A673 (cell line): ENCODE data around the gene NUDT14. TPM values are rescaled to one million over a fixed set of nuclear protein-coding genes. Genes with fewer than 3 reads are reported as not detected.

ENCODE experiments used
- BruUV-seq: library from RNA; stranded (reverse); fragments of 400-500 nt; replicated peaks from 2 replicates; lab custom pipeline; 2021; lab: Mats Ljungman, UMichigan
- CTCF ChIA-PET: fragments of 300-600 bp; sonication (Branson Sonifier 250); formaldehyde crosslinking; loops from one replicate; lab custom pipeline; 2022; ENCODE audit warnings: antibody characterized with exemption; lab: Charles Lee
- POLR2A ChIA-PET: fragments of 300-600 bp; sonication (Branson Sonifier 250); formaldehyde crosslinking; loops from one replicate; lab custom pipeline; 2022; ENCODE audit warnings: antibody characterized with exemption; ENCODE audit not compliant: low non-redundant PET; lab: Charles Lee
- DNase-seq: peaks from one replicate; pipeline ENCODE4 v3.0.0-alpha.2; 2015; ENCODE audit warnings: low spot score
- H3K27ac ChIP-seq: fragments of 200-600 bp; sonication (generic); 2 replicates; pipeline ENCODE4 v1.5.1; 2016; ENCODE audit warnings: mixed run types, low read depth, mild to moderate bottlenecking, mixed read lengths, antibody characterized with exemption, low read length; ENCODE audit not compliant: poor library complexity, severe bottlenecking
- H3K27me3 ChIP-seq: fragments of 200-600 bp; sonication (generic); replicated peaks from 2 replicates; pipeline ENCODE4 v1.6.1; 2017; ENCODE audit warnings: mixed run types, low read depth, mild to moderate bottlenecking, mixed read lengths, antibody characterized with exemption, low read length; ENCODE audit not compliant: insufficient read depth, poor library complexity
- H3K36me3 ChIP-seq: fragments of 200-600 bp; sonication (generic); 2 replicates; pipeline ENCODE4 v1.6.1; 2016; ENCODE audit warnings: mixed run types, mild to moderate bottlenecking, mixed read lengths, antibody characterized with exemption, low read length; ENCODE audit not compliant: insufficient read depth, poor library complexity, severe bottlenecking
- H3K4me1 ChIP-seq: fragments of 200-600 bp; sonication (generic); 2 replicates; pipeline ENCODE4 v1.6.1; 2017; ENCODE audit warnings: mixed run types, mild to moderate bottlenecking, mixed read lengths, antibody characterized with exemption, low read length; ENCODE audit not compliant: insufficient read depth, poor library complexity, severe bottlenecking
- H3K4me3 ChIP-seq: fragments of 200-600 bp; sonication (generic); 2 replicates; pipeline ENCODE4 v1.5.1; 2016; ENCODE audit warnings: low read depth, mixed run types, mild to moderate bottlenecking, mixed read lengths, low read length; ENCODE audit not compliant: poor library complexity, severe bottlenecking
- H3K9me3 ChIP-seq: fragments of 200-600 bp; sonication (generic); 2 replicates; pipeline ENCODE4 v1.6.1; 2016; ENCODE audit warnings: mixed run types, low read depth, mild to moderate bottlenecking, mixed read lengths, antibody characterized with exemption, low read length; ENCODE audit not compliant: poor library complexity, severe bottlenecking
- CTCF ChIP-seq: fragments of 300-800, 200-600 bp; sonication (generic); conservative IDR thresholded peaks from 2 replicates; pipeline ENCODE4 v1.5.1; 2017; ENCODE audit warnings: low read depth, mild to moderate bottlenecking, antibody characterized with exemption, low read length, moderate library complexity, mixed read lengths
- EZH2 ChIP-seq: fragments of 200-600 bp; sonication (generic); IDR thresholded peaks from 2 replicates; pipeline ENCODE4 v1.6.1; 2017; ENCODE audit warnings: borderline replicate concordance, low read depth, mild to moderate bottlenecking, mixed read lengths, antibody characterized with exemption, low read length; ENCODE audit not compliant: poor library complexity, severe bottlenecking
- intact Hi-C: fragments of 100-400 bp; cut with micrococcal nuclease; formaldehyde crosslinking; loops from one replicate; pipeline ENCODE4 v1.10.0; 2022; ENCODE audit not compliant: unreplicated experiment
- microRNA-seq: library from miRNA; unstranded; fragments of <30 nt; microRNA quantifications from one replicate; pipeline ENCODE4 v1.2.0, GENCODE V29; 2021
- total RNA-seq: library from RNA; stranded (reverse); gene quantifications from 2 replicates; pipeline ENCODE4 v1.2.3, GENCODE V29; 2021

Gene NUDT14
- total RNA-seq, 1 experiment from 2014 or later = 30.8 TPM

GRCh38 chr14:105123981-105124765 is 56.9 kb downstream of the NUDT14 start:
- Histone ChIP-seq H3K9me3 (peaks cover 12% of the 10 kb centered on the region), H3K27me3 (peaks cover 34% of the 10 kb centered on the region), H3K4me3 (no peak overlapping the region), H3K4me1 (no peaks in the 10 kb centered on the region), H3K27ac (no peak overlapping the region), H3K36me3 (no peaks in the 10 kb centered on the region)
- no peak for DNase-seq
- TF ChIP-seq EZH2 (no peak), CTCF (no peak)
- ChIA-PET CTCF (interaction anchor here (0.6 kb wide), 1 partner anchor 820 kb away, joined by 4 read pairs; no protein-coding TSS in a partner anchor), POLR2A (no interaction called here)
- BruUV-seq = no TSS peak
- intact Hi-C loops = no loop called here

GRCh38 chr14:105123064-105123665 is 57.9 kb downstream of the NUDT14 start:
- CTCF ChIA-PET = no interaction called here
- intact Hi-C loops = no loop called here

More at GRCh38 chr14:105123064-105123665, 57.9 kb downstream of the NUDT14 start:
- no TSS peak for BruUV-seq
- TF ChIP-seq EZH2 (no peak), CTCF (no peak)
- no peak overlapping the region for H3K27ac ChIP-seq
- no peak overlapping the region for H3K4me3 ChIP-seq
- no peak for DNase-seq
- H3K4me1 ChIP-seq = no peaks in the 10 kb centered on the region
- H3K27me3 ChIP-seq = peaks cover 34% of the 10 kb centered on the region
- peaks cover 12% of the 10 kb centered on the region for H3K9me3 ChIP-seq
- POLR2A ChIA-PET = no interaction called here
- no peaks in the 10 kb centered on the region for H3K36me3 ChIP-seq

Small RNA genes lying within 50 kb of the gene (microRNA-seq; reads per million reads assigned to microRNA genes)
- gene MIR6765 = not detected

Other genes starting within 250 kb of the NUDT14 start
- 0.56 and 0.59 TPM in 2 replicates for gene AHNAK2, start 202.9 kb downstream of the NUDT14 start, total RNA-seq
- gene CLBA1, start 195.5 kb downstream of the NUDT14 start, total RNA-seq = 14.3 and 14.6 TPM in 2 replicates
- 49.7 and 51.1 TPM in 2 replicates for gene CDCA4, start 160.2 kb downstream of the NUDT14 start, total RNA-seq
- gene GPR132, start 115.9 kb downstream of the NUDT14 start, total RNA-seq = not detected in 2 replicates
- 14.3 and 17.3 TPM in 2 replicates for gene JAG2, start 12.5 kb downstream of the NUDT14 start, total RNA-seq
- 39.5 and 39.9 TPM in 2 replicates for gene BTBD6, start 67.2 kb upstream of the NUDT14 start, total RNA-seq
- 41.8 and 48.0 TPM in 2 replicates for gene BRF1, start 119.7 kb upstream of the NUDT14 start, total RNA-seq
- 52.5 and 63.4 TPM in 2 replicates for gene PACS2, start 133.4 kb upstream of the NUDT14 start, total RNA-seq
- gene TEX22, start 217.2 kb upstream of the NUDT14 start, total RNA-seq = 2.1 and 2.7 TPM in 2 replicates
- gene MTA1, start 238.5 kb upstream of the NUDT14 start, total RNA-seq = 238 and 250 TPM in 2 replicates